Natural killer cell (primary cell): ENCODE data around the gene NFKB2. TPM values are rescaled to one million over a fixed set of nuclear protein-coding genes. Genes with fewer than 3 reads are reported as not detected.

Experiments
- ATAC-seq, 3 donors: fragments of 150-1000 bp in 2 of 3; fragments of 200-7000 bp in 1 of 3; cut with Tn5 transposase; 1 replicate in 1 of 3; 2 replicates in 2 of 3; pipeline ENCODE4 v1.10.0; 2021; ENCODE audit warnings: mild to moderate bottlenecking in 2 of 3, moderate library complexity in 2 of 3
- DNase-seq, 2 donors: peaks; one replicate each; pipeline versions ENCODE4 v3.0.0 to v3.0.0-alpha.2; 2013 to 2021; ENCODE audit warnings: mixed read lengths in 1 of 2
- H3K27ac ChIP-seq: one replicate; pipeline ENCODE4 v1.5.1; 2013; ENCODE audit warnings: mild to moderate bottlenecking, low read length
- H3K27me3 ChIP-seq: one replicate; pipeline ENCODE4 v1.6.1; 2013; ENCODE audit warnings: low read length; ENCODE audit not compliant: control insufficient read depth, insufficient read depth
- H3K36me3 ChIP-seq: one replicate; pipeline ENCODE4 v1.6.1; 2013; ENCODE audit warnings: low read length; ENCODE audit not compliant: control insufficient read depth, insufficient read depth
- H3K4me1 ChIP-seq: one replicate; pipeline ENCODE4 v1.6.1; 2013; ENCODE audit warnings: low read length; ENCODE audit not compliant: control insufficient read depth, insufficient read depth
- H3K4me3 ChIP-seq: one replicate; pipeline ENCODE4 v1.5.1; 2013; ENCODE audit warnings: low read length
- H3K9me3 ChIP-seq: one replicate; pipeline ENCODE4 v1.6.1; 2013; ENCODE audit warnings: low read length; ENCODE audit not compliant: control insufficient read depth, insufficient read depth
- H3K27ac Mint-ChIP-seq, 2 donors: one replicate each; pipeline ENCODE4 v1.8.0; 2022; ENCODE audit warnings: mild to moderate bottlenecking in 2 of 2, mixed read lengths in 2 of 2, moderate library complexity in 1 of 2
- H3K27me3 Mint-ChIP-seq, 2 donors: one replicate each; pipeline ENCODE4 v1.8.0; 2022; ENCODE audit warnings: low read depth in 2 of 2, mixed read lengths in 2 of 2
- H3K36me3 Mint-ChIP-seq: one replicate; pipeline ENCODE4 v1.8.0; 2022; ENCODE audit warnings: mixed read lengths
- H3K4me1 Mint-ChIP-seq, 2 donors: one replicate each; pipeline ENCODE4 v1.8.0; 2022; ENCODE audit warnings: mixed read lengths in 2 of 2
- H3K4me3 Mint-ChIP-seq: one replicate; pipeline ENCODE4 v1.8.0; 2022; ENCODE audit warnings: mild to moderate bottlenecking, moderate library complexity, mixed read lengths
- H3K9me3 Mint-ChIP-seq, 2 donors: one replicate each; pipeline ENCODE4 v1.8.0; 2022; ENCODE audit warnings: mixed read lengths in 2 of 2
- CTCF ChIP-seq: fragments of 200-600 bp; IDR thresholded peaks from one replicate; pipeline ENCODE4 v1.8.0; 2022; ENCODE audit warnings: antibody characterized with exemption
- WGBS: methylation state at CpG from one replicate; pipeline ENCODE4 v1.1.7; 2013; ENCODE audit warnings: missing lambda C conversion rate; ENCODE audit not compliant: insufficient coverage; 5-methylcytosine and 5-hydroxymethylcytosine counted together
- intact Hi-C: fragments of 100-400 bp; cut with micrococcal nuclease; formaldehyde crosslinking; loops from one replicate; pipeline ENCODE4 v1.14.2; 2022
- total RNA-seq, 4 donors: library from RNA; stranded (reverse); fragments of 120-200 nt in 1 of 4; gene quantifications; one replicate each; pipeline versions ENCODE4 v1.2.3 to v1.2.4, GENCODE V29; 2013 to 2022

NFKB2 gene
- total RNA-seq, 3 donors from 2014 or later (not counting 1 experiment from before 2014, with no cell fraction given), result 201 to 264 (median 246) TPM

- Mint-ChIP-seq H3K4me1 (peaks cover 4 to 24% of the 10 kb centered on the region in 2 donors), H3K27me3 (peaks cover 32 to 53% of the 10 kb centered on the region in 2 donors), H3K27ac (no peak overlapping the region), H3K4me3 (no peak overlapping the region), H3K9me3 (no peaks in the 10 kb centered on the region), H3K36me3 (no peaks in the 10 kb centered on the region)
- H3K27me3 ChIP-seq, result peaks cover 48% of the 10 kb centered on the region
- TF ChIP-seq CTCF, result no peak
- H3K27ac ChIP-seq, result no peak overlapping the region
- ATAC-seq, result no peak
- H3K4me3 ChIP-seq, result no peak overlapping the region
- no peak for DNase-seq
- H3K36me3 ChIP-seq, result no peaks in the 10 kb centered on the region
- 53% methylated on average over 20 of the region's 20 CpGs for whole genome bisulfite sequencing
- intact Hi-C loops, result loop anchor here (5.0 kb wide), 1 partner anchor 48 kb away; no protein-coding TSS in a partner anchor
- H3K9me3 ChIP-seq, result no peaks in the 10 kb centered on the region
- peaks cover 23% of the 10 kb centered on the region for H3K4me1 ChIP-seq
Measured at GRCh38 chr10:102414749-102415148, 19.2 kb downstream of the NFKB2 start.

DNA sequence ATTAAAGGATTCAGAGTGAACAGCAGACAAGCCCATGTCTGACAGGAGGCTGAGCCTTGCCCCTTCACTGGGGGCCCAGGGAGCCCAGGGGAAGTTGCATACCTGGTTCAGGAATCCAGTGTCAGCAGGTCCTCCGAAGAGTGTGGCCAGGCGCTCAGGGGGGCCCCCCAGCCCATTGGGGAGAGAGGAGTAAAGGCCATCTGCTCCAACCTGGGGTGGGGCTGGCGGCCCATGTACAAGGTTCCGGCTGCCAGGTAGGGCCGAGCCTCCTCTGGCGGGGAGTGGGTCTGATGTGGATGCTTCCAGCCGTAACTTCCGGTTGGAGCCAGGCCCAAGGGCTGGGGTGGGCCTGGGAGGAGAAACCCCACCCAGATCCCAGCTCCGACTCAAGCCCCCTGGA, 20.8 kb downstream of the NFKB2 start:
- 93% methylated on average over 9 of the region's 9 CpGs for WGBS
- no peaks in the 10 kb centered on the region for H3K36me3 Mint-ChIP-seq
- H3K9me3 ChIP-seq, result no peaks in the 10 kb centered on the region
- intact Hi-C loops, result loop anchor here (5.0 kb wide), 1 partner anchor 46 kb away; no protein-coding TSS in a partner anchor
- peak overlapping the region in 1 of 2 donors; percentile 41 for H3K27ac Mint-ChIP-seq
- H3K27ac ChIP-seq, result no peak overlapping the region
- H3K4me1 Mint-ChIP-seq, result peaks cover 9 to 32% of the 10 kb centered on the region in 2 donors
- no peak overlapping the region for H3K4me3 Mint-ChIP-seq
- H3K9me3 Mint-ChIP-seq, result no peaks in the 10 kb centered on the region
- no peak for ATAC-seq
- H3K4me1 ChIP-seq, result peaks cover 20% of the 10 kb centered on the region
- no peak for TF ChIP-seq CTCF
- no peaks in the 10 kb centered on the region for H3K36me3 ChIP-seq
- no peak for DNase-seq
- H3K27me3 ChIP-seq, result peaks cover 34% of the 10 kb centered on the region
- no peak overlapping the region for H3K4me3 ChIP-seq
- H3K27me3 Mint-ChIP-seq, result peaks cover 22 to 44% of the 10 kb centered on the region in 2 donors

DNA sequence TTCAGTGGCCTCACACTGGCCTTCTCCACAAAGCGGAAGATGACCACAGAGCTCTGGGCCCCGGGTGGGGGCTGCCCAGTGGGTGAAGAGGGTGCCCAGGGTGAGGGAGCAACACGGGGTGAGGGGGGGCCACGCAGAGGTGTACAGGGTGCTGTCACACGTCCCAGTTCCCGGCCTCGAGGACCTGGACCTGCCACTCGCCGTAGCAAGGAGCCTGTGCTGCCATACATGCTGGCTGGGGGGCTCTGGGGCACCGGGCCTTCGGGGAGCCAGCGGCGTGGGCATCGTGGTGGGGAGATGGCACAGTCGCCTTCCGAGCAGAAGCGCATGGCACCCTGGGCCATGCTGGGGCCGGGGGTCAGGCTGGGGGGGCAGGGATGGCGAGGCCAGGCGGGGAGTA, 21.2 kb downstream of the NFKB2 start:
- peaks cover 20% of the 10 kb centered on the region for H3K4me1 ChIP-seq
- peaks cover 31% of the 10 kb centered on the region for H3K27me3 ChIP-seq
- Mint-ChIP-seq H3K36me3 (no peaks in the 10 kb centered on the region), H3K4me3 (no peak overlapping the region), H3K9me3 (no peaks in the 10 kb centered on the region), H3K4me1 (peaks cover 9 to 32% of the 10 kb centered on the region in 2 donors), H3K27me3 (peaks cover 18 to 39% of the 10 kb centered on the region in 2 donors), H3K27ac (no peak overlapping the region)
- 88% methylated on average over 20 of the region's 20 CpGs for WGBS
- H3K4me3 ChIP-seq, result no peak overlapping the region
- no peaks in the 10 kb centered on the region for H3K36me3 ChIP-seq
- no peak for TF ChIP-seq CTCF
- no peaks in the 10 kb centered on the region for H3K9me3 ChIP-seq
- DNase-seq (no peak), ATAC-seq (no peak)
- intact Hi-C loops, result loop anchor here (5.0 kb wide), 1 partner anchor 46 kb away; no protein-coding TSS in a partner anchor
- H3K27ac ChIP-seq, result no peak overlapping the region
